ENCODE data around the gene SLC35F3.

DNA sequence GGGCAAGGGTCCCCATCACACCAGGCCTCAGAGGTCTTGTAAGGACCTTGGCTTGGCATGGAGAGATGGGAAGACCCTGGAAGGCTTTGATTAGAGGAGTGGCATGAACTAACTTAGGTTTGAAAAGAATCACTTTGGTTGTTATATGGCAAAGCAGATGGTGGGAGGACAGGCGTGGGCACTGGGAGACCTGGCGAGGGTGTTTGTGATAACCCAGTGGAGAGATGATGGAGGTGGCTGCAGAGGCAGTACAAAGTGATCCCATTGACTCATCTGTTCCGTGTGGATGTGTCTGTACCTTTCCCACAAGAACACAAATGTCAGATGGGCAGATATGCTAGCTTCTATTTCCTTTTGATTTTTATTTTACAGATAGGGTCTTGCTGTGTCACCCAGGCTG lies 168.3 kb downstream of the SLC35F3 start:
- no peak for TF ChIP-seq TAF1 (IDR thresholded peaks at IDR 0.05; ENCODE audit: low read depth, low read length)
- TF ChIP-seq POLR2AphosphoS5 (IDR thresholded peaks at IDR 0.05; ENCODE audit: low read depth, low read length): no peak
- no peak for TF ChIP-seq POLR2A (IDR thresholded peaks at IDR 0.05; ENCODE audit: low read depth, low read length)

Measured in GM12891 (cell line).